ENCODE results near the gene SUSD3.

DNA sequence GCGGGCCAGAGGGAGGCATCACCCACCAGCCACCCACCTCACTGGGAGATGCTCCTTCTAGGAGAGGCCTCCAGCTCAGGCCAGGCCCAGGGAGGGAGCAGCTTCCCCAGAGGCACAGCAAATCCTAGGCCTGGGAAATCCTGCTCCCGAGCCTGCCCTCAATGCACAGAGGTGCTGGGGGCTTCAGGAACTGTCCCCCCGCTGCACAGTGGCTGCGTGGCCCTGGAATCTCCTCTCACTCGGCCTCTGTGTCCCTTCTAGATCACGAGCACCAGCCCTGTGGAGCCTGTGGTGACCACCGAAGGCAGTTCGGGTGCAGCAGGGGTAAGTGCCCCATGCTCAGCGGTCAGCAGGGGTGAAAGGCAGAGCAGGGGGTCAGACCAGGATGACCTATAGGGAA is 36.4 kb upstream of the SUSD3 start:
- TF ChIP-seq YY1 (IDR thresholded peaks at IDR 0.05): no peak
- TF ChIP-seq, protein P1, sequence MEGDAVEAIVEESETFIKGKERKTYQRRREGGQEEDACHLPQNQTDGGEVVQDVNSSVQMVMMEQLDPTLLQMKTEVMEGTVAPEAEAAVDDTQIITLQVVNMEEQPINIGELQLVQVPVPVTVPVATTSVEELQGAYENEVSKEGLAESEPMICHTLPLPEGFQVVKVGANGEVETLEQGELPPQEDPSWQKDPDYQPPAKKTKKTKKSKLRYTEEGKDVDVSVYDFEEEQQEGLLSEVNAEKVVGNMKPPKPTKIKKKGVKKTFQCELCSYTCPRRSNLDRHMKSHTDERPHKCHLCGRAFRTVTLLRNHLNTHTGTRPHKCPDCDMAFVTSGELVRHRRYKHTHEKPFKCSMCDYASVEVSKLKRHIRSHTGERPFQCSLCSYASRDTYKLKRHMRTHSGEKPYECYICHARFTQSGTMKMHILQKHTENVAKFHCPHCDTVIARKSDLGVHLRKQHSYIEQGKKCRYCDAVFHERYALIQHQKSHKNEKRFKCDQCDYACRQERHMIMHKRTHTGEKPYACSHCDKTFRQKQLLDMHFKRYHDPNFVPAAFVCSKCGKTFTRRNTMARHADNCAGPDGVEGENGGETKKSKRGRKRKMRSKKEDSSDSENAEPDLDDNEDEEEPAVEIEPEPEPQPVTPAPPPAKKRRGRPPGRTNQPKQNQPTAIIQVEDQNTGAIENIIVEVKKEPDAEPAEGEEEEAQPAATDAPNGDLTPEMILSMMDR (IDR thresholded peaks at IDR 0.05; ENCODE audit: low read depth, low read length, missing input control): no peak
- TF ChIP-seq TAF1 (conservative IDR thresholded peaks at IDR 0.05): no peak
- TF ChIP-seq RXRA (IDR thresholded peaks at IDR 0.05): no peak
- TF ChIP-seq RAD21 (IDR thresholded peaks at IDR 0.05): no peak
